GM12872 (cell line): ENCODE data around the gene TSKU.

Experiments
- CTCF ChIP-seq: IDR thresholded peaks from 3 replicates; pipeline ENCODE4 v1.5.1; 2011; ENCODE audit warnings: low read depth, mild to moderate bottlenecking, low read length, moderate library complexity; ENCODE audit not compliant: insufficient read depth

TSKU gene

GRCh38 chr11:76762356-76762752, 20.8 kb upstream of the TSKU start:
- TF ChIP-seq CTCF, result no peak

- TF ChIP-seq CTCF, result no peak
Observed at GRCh38 chr11:76762867-76763572, 20.1 kb upstream of the TSKU start.

- no peak for TF ChIP-seq CTCF
Observed at GRCh38 chr11:76763573-76764346, 19.4 kb upstream of the TSKU start.

GRCh38 chr11:76764941-76765665, 18.1 kb upstream of the TSKU start:
- no peak for TF ChIP-seq CTCF

- TF ChIP-seq CTCF, result no peak
Observed at GRCh38 chr11:76765863-76766350, 17.2 kb upstream of the TSKU start.

- TF ChIP-seq CTCF, result no peak
Observed at GRCh38 chr11:76766521-76766920, 16.6 kb upstream of the TSKU start.

GRCh38 chr11:76767659-76768058, 15.5 kb upstream of the TSKU start:
- TF ChIP-seq CTCF, result no peak
